ENCODE results near the gene FARP1.

DNA sequence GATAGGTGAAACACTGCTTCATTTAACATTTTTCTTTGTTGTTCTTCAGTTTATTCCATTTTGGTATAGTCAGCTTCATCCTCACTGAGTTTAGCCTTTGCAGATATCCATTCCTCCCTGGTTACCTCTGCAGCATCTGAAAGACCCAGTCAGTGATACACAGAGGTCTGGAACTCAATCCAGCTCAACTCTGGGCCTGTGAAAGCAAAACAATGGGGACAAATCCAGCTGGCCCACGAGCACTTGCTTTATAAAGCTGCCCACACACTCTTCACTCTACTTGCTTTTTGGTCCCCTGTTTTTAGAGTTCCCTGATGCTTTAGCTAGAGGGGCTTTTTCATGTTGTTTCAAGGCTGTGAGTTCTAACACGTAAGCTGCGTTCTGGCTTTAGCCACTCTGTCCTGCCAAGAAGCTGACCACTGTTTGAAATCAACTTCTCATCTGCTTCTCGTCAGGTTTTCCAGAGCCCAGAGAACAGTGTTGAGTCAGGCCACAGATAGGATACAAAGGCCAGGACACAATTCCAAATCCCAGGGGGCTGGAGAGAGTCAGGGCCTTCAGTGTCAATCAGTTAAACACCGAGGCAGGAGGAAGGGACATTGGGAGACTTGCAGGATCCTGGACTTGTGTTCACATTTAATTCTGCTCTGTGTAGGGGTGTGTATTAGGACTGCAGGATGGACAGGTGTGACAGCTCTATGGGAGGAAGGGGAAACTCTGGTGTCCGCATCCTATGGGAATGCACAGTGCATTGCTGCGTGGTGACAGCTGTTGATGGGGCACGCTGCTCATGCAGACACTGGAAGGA is 117.7 kb downstream of the FARP1 start:
- no peak for TF ChIP-seq EZH2 (IDR thresholded peaks at IDR 0.05; ENCODE audit: low read depth, low read length, severe bottlenecking)
- TF ChIP-seq JUN (IDR thresholded peaks at IDR 0.05; ENCODE audit: low read depth, low read length): no peak
- no peak for TF ChIP-seq POLR2AphosphoS5 (IDR thresholded peaks at IDR 0.05; ENCODE audit: low read depth, low read length)
- TF ChIP-seq, protein P1, sequence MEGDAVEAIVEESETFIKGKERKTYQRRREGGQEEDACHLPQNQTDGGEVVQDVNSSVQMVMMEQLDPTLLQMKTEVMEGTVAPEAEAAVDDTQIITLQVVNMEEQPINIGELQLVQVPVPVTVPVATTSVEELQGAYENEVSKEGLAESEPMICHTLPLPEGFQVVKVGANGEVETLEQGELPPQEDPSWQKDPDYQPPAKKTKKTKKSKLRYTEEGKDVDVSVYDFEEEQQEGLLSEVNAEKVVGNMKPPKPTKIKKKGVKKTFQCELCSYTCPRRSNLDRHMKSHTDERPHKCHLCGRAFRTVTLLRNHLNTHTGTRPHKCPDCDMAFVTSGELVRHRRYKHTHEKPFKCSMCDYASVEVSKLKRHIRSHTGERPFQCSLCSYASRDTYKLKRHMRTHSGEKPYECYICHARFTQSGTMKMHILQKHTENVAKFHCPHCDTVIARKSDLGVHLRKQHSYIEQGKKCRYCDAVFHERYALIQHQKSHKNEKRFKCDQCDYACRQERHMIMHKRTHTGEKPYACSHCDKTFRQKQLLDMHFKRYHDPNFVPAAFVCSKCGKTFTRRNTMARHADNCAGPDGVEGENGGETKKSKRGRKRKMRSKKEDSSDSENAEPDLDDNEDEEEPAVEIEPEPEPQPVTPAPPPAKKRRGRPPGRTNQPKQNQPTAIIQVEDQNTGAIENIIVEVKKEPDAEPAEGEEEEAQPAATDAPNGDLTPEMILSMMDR (IDR thresholded peaks at IDR 0.05; ENCODE audit: control extremely low read depth in 1 of 3, insufficient read depth in 1 of 3, low read depth in 1 of 3, low read length in 3 of 3): no peak
- TF ChIP-seq NANOG (IDR thresholded peaks at IDR 0.05; ENCODE audit: insufficient read depth, low read depth, low read length, poor library complexity, severe bottlenecking): no peak

Measured in H1 (cell line).